Endothelial cell of umbilical vein (primary cell): ENCODE results near the gene DCHS1. TPM values are rescaled to one million over a fixed set of nuclear protein-coding genes. Genes with fewer than 3 reads are reported as not detected.

Experiments used
- BruUV-seq: library from RNA; stranded (reverse); fragments of 400-500 nt; replicated peaks from 2 replicates; lab custom pipeline; 2021; lab: Mats Ljungman, UMichigan
- CTCF ChIA-PET: fragments of 300-600, 350-600 bp; sonication (Branson Sonifier 250); formaldehyde crosslinking; loops from one replicate; lab custom pipeline; 2021; ENCODE audit warnings: antibody characterized with exemption, inconsistent platforms; lab: Charles Lee
- POLR2A ChIA-PET: fragments of 300-600, 350-600 bp; sonication (Branson Sonifier 250); formaldehyde crosslinking; loops from one replicate; lab custom pipeline; 2021; ENCODE audit warnings: antibody characterized with exemption, inconsistent platforms; lab: Charles Lee
- DNase-seq: peaks from one replicate; pipeline ENCODE4 v3.0.0-alpha.2; 2011; ENCODE audit warnings: low read depth, low spot score
- FAIRE-seq: peaks from 2 replicates; lab custom pipeline; 2011; peaks lifted over from hg19 to GRCh38; lab: Jason Lieb, UNC
- H2AFZ ChIP-seq: 2 replicates; pipeline ENCODE4 v1.6.0; 2012; ENCODE audit warnings: low read depth, low read length, control low read depth, inconsistent platforms
- H3K27ac ChIP-seq: 2 replicates; pipeline ENCODE4 v1.5.1; 2011; ENCODE audit warnings: low read depth, mild to moderate bottlenecking, control low read depth, low read length, moderate library complexity; ENCODE audit not compliant: insufficient read depth
- H3K27me3 ChIP-seq, 2 experiments: 2 replicates each; pipeline versions ENCODE4 v1.6.0 to v1.6.1; 2011; ENCODE audit warnings: low read length in 2 of 2, mixed read lengths in 1 of 2; ENCODE audit not compliant: control insufficient read depth in 2 of 2, insufficient read depth in 2 of 2
- H3K36me3 ChIP-seq, 2 experiments: 2 replicates in 1 of 2; 3 replicates in 1 of 2; pipeline ENCODE4 v1.5.1; 2011; ENCODE audit warnings: low read length in 2 of 2, mild to moderate bottlenecking in 1 of 2, moderate library complexity in 1 of 2; ENCODE audit not compliant: control insufficient read depth in 2 of 2, insufficient read depth in 2 of 2; ENCODE audit errors: extremely low read depth in 1 of 2
- H3K4me1 ChIP-seq: 3 replicates; pipeline ENCODE4 v1.5.1; 2011; ENCODE audit warnings: mild to moderate bottlenecking, low read length; ENCODE audit not compliant: control insufficient read depth, insufficient read depth; ENCODE audit errors: extremely low read depth
- H3K4me2 ChIP-seq: 2 replicates; pipeline ENCODE4 v1.6.1; 2011; ENCODE audit warnings: low read length, control low read depth, mixed read lengths; ENCODE audit not compliant: insufficient read depth
- H3K4me3 ChIP-seq, 3 experiments: fragments of 200-600 bp in 1 of 3; sonication (generic), shearing (Covaris generic) in 1 of 3; replicated peaks in 1 of 3; 2 replicates each; pipeline ENCODE4 v1.5.1; 2011 to 2016; ENCODE audit warnings: control low read depth in 3 of 3, low read length in 3 of 3, mild to moderate bottlenecking in 2 of 3, inconsistent platforms in 1 of 3, low read depth in 1 of 3, moderate library complexity in 1 of 3; ENCODE audit not compliant: insufficient read depth in 1 of 3
- H3K79me2 ChIP-seq: 2 replicates; pipeline ENCODE4 v1.6.0; 2012; ENCODE audit warnings: low read length, inconsistent platforms; ENCODE audit not compliant: control insufficient read depth, insufficient read depth
- H3K9ac ChIP-seq: replicated peaks from 2 replicates; pipeline ENCODE3; 2011; ENCODE audit warnings: low read length, control low read depth; ENCODE audit not compliant: insufficient read depth; ENCODE audit errors: extremely low read depth
- H3K9me1 ChIP-seq: replicated peaks from 3 replicates; pipeline ENCODE4 v1.6.0; 2011; ENCODE audit warnings: mild to moderate bottlenecking, low read length; ENCODE audit not compliant: control insufficient read depth, insufficient read depth; ENCODE audit errors: extremely low read depth
- H3K9me3 ChIP-seq: replicated peaks from 2 replicates; pipeline ENCODE4 v1.5.1; 2012; ENCODE audit warnings: low read length, inconsistent platforms; ENCODE audit not compliant: control insufficient read depth, insufficient read depth
- H4K20me1 ChIP-seq: replicated peaks from 2 replicates; pipeline ENCODE3; 2011; ENCODE audit warnings: mild to moderate bottlenecking, low read length; ENCODE audit not compliant: control insufficient read depth, insufficient read depth; ENCODE audit errors: extremely low read depth
- CTCF ChIP-seq, 2 donors: IDR thresholded peaks; 1 replicate in 1 of 2; 2 replicates in 1 of 2; pipeline ENCODE4 v1.5.1; 2011; ENCODE audit warnings: low read length in 2 of 2, mild to moderate bottlenecking in 2 of 2, moderate library complexity in 2 of 2, control low read depth in 1 of 2, inconsistent platforms in 1 of 2, low read depth in 1 of 2; ENCODE audit not compliant: insufficient read depth in 1 of 2; ENCODE audit errors: extremely low read depth in 1 of 2
- FOS ChIP-seq: IDR thresholded peaks from 2 replicates; pipeline ENCODE4 v1.6.1; 2011; ENCODE audit warnings: mild to moderate bottlenecking, low read length, moderate library complexity, borderline replicate concordance; ENCODE audit not compliant: insufficient read depth
- MYC ChIP-seq: IDR thresholded peaks from one replicate; pipeline ENCODE4 v1.6.1; 2011; ENCODE audit warnings: mild to moderate bottlenecking, low read depth, low read length
- POLR2AphosphoS5 ChIP-seq: IDR thresholded peaks from 2 replicates; pipeline ENCODE4 v1.6.1; 2012; ENCODE audit warnings: low read depth, mild to moderate bottlenecking, control low read depth, low read length, moderate library complexity; ENCODE audit not compliant: insufficient read depth
- dilution Hi-C: fragments of 300-500 bp; cut with MboI; formaldehyde crosslinking; loops from one replicate; pipeline ENCODE4 v1.15.0; 2019; ENCODE audit warnings: low sequenced_read_pairs; ENCODE audit not compliant: extremely low pct_ligation_motif_present
- intact Hi-C: fragments of 100-400 bp; cut with micrococcal nuclease; formaldehyde crosslinking; loops from one replicate; pipeline ENCODE4 v1.10.0; 2022
- polyA plus RNA-seq, 4 experiments: library from polyadenylated mRNA; depleted of rRNA in 3 of 4; stranded (reverse) in 3 of 4; unstranded in 1 of 4; fragments of >200 nt; gene quantifications; 2 replicates each; pipeline versions ENCODE4 v1.2.1 to v1.2.3, GENCODE V29; 2011 to 2012; ENCODE audit warnings: missing spikeins in 1 of 4
- total RNA-seq: library from RNA; stranded (reverse); gene quantifications from 2 replicates; pipeline ENCODE4 v1.2.3, GENCODE V29; 2021

The DCHS1 gene
- total and polyA plus RNA-seq, 2 donors (not counting 3 experiments of a cell fraction or from before 2014, with no cell fraction given): 56.2 to 73.0 TPM

GRCh38 chr11:6615882-6616585 lies 39.6 kb downstream of the DCHS1 start:
- Histone ChIP-seq H2AFZ (no peak overlapping the region), H4K20me1 (no peaks in the 10 kb centered on the region), H3K9ac (no peak overlapping the region), H3K27me3 (no peaks in the 10 kb centered on the region), H3K4me2 (no peak overlapping the region), H3K4me3 (no peak overlapping the region), H3K9me1 (no peaks in the 10 kb centered on the region), H3K27ac (no peak overlapping the region), H3K4me1 (peaks cover 47% of the 10 kb centered on the region), H3K9me3 (no peaks in the 10 kb centered on the region), H3K79me2 (peaks cover 12% of the 10 kb centered on the region), H3K36me3 (peaks cover 11 to 14% of the 10 kb centered on the region in 2 experiments)
- DNase-seq (no peak), FAIRE-seq (no peak)
- BruUV-seq: no TSS peak
- TF ChIP-seq FOS (peak; percentile 35), MYC (no peak)
- dilution Hi-C loops (no loop called here), intact Hi-C loops (loop anchor here (5.0 kb wide), 1 partner anchor 141 kb away; no protein-coding TSS in a partner anchor)
- POLR2A ChIA-PET: interaction anchor here (1.2 kb wide), 1 partner anchor 67 kb away, joined by 3 read pairs; the partner anchor contains the start of gene MRPL17
- CTCF ChIA-PET: interaction anchor here (1.2 to 4.5 kb wide), 4 partner anchors 52 to 87 kb away, joined by 4 to 35 read pairs (median 20); partner anchors contain the start of gene MRPL17

- intact Hi-C loops (loop anchor here (5.0 kb wide), 1 partner anchor 142 kb away; no protein-coding TSS in a partner anchor), dilution Hi-C loops (no loop called here)
- Histone ChIP-seq H3K79me2 (peaks cover 21% of the 10 kb centered on the region), H3K36me3 (peaks cover 16 to 24% of the 10 kb centered on the region in 2 experiments), H3K4me3 (no peak overlapping the region), H3K4me2 (no peak overlapping the region), H3K27me3 (no peaks in the 10 kb centered on the region), H3K9me3 (no peaks in the 10 kb centered on the region), H3K27ac (no peak overlapping the region), H3K9ac (no peak overlapping the region), H2AFZ (no peak overlapping the region), H3K4me1 (peaks cover 54% of the 10 kb centered on the region), H3K9me1 (no peaks in the 10 kb centered on the region), H4K20me1 (no peaks in the 10 kb centered on the region)
- no peak for DNase-seq
- BruUV-seq: no TSS peak
- TF ChIP-seq POLR2AphosphoS5: no peak
- no peak for TF ChIP-seq CTCF (IDR thresholded peaks at IDR 0.05; ENCODE audit: extremely low read depth in 1 of 2, insufficient read depth in 1 of 2, low read depth in 1 of 2, low read length in 2 of 2)
- POLR2A ChIA-PET: no interaction called here
- CTCF ChIA-PET: interaction anchor here (1.2 kb wide), 1 partner anchor 84 kb away, joined by 4 read pairs; no protein-coding TSS in a partner anchor
- no peak for FAIRE-seq
These were observed 40.6 kb downstream of the DCHS1 start for GRCh38 chr11:6615046-6615445.
